ENCODE data around the gene INSYN2A.

- TF ChIP-seq CTCF (IDR thresholded peaks at IDR 0.05; ENCODE audit: insufficient read depth, low read length) (no peak), POLR2AphosphoS5 (IDR thresholded peaks at IDR 0.05; ENCODE audit: low read depth) (no peak), REST (IDR thresholded peaks at IDR 0.05; ENCODE audit: insufficient replicate concordance, low read depth) (no peak), SPI1 (IDR thresholded peaks at IDR 0.05; ENCODE audit: borderline replicate concordance, low read depth) (no peak)
Measured at GRCh38 chr10:127227027-127227426, 30.6 kb upstream of the INSYN2A start.
